GM21619 (cell line): Measurements from ENCODE around the gene STPG4.

Source experiments
- ATAC-seq: cut with Tn5 transposase; IDR thresholded peaks from one replicate; pipeline ENCODE4 v1.9.1; 2021; ENCODE audit not compliant: unreplicated experiment

STPG4 gene

GRCh38 chr2:47091118-47091517, 64.0 kb downstream of the STPG4 start:
- no peak for ATAC-seq

- ATAC-seq: no peak
Observed at GRCh38 chr2:47089083-47089464, 66.0 kb downstream of the STPG4 start.

GRCh38 chr2:47088371-47089082, 66.6 kb downstream of the STPG4 start:
- no peak for ATAC-seq

- no peak for ATAC-seq
Observed at GRCh38 chr2:47087051-47087450, 68.1 kb downstream of the STPG4 start.

- no peak for ATAC-seq
Observed at GRCh38 chr2:47086571-47086970, 68.5 kb downstream of the STPG4 start.

DNA sequence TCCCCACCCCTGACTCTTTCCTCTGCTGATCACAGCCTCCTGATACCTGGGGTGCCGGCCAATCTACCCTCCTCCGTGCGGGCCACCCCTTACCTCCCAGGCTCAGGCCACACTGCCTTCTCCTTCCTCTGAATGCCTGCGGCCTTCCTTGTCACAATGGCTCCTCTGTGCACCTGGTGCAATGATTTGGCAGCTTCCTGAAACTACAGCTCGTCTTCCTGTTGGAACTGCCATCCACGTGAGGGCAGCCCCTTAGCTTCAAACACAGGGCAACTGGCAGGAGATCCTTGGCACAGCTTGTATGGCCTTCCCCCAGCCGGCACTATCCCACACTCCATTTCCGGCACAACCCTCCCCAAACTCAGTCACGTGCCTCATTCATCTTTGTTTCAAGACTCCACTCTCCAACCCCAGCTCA, 69.0 kb downstream of the STPG4 start:
- no peak for ATAC-seq

- ATAC-seq: no peak
Observed at GRCh38 chr2:47083886-47084687, 71.0 kb downstream of the STPG4 start.

DNA sequence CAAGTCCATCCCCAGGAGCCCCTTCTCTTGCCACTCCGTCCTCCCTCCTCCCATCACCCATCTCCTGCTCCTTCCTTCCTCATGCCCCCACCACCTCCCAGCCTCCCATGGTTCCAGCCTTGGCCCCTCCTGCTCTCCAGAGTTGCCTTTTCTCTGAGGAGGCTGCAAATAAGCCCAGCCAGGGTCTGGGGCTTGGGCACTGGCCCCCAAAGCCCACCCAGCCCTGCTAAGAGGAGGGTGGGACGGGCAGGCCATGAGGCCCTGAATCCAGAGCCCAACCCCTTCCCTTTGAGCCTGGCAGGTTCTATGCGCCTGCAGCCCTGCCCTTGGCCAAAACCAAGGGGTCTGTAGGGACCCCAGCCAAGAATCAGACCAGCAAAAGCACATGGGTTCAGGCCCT, 71.6 kb downstream of the STPG4 start:
- ATAC-seq: no peak

GRCh38 chr2:47083005-47083404, 72.1 kb downstream of the STPG4 start:
- ATAC-seq: no peak

DNA sequence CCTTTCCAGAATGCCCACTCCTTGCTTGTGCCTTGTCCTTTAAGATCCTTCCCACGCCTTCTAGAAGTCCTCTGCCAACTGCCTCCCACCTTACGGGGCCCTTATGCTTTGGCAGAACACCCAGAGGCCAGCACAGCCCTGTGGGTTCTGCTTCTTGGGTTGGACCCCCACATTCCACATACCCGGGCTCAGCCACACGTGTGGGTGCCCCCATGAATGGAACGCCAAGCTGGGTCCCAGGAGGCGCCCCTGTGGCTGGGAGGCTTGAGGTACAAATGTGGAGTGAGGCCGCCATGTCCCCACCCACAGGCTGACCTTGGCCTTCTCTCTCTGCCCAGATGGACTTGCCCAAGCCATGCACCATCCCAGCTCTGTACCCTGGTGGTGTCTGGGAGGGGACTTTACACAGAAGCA, 74.2 kb downstream of the STPG4 start:
- no peak for ATAC-seq

DNA sequence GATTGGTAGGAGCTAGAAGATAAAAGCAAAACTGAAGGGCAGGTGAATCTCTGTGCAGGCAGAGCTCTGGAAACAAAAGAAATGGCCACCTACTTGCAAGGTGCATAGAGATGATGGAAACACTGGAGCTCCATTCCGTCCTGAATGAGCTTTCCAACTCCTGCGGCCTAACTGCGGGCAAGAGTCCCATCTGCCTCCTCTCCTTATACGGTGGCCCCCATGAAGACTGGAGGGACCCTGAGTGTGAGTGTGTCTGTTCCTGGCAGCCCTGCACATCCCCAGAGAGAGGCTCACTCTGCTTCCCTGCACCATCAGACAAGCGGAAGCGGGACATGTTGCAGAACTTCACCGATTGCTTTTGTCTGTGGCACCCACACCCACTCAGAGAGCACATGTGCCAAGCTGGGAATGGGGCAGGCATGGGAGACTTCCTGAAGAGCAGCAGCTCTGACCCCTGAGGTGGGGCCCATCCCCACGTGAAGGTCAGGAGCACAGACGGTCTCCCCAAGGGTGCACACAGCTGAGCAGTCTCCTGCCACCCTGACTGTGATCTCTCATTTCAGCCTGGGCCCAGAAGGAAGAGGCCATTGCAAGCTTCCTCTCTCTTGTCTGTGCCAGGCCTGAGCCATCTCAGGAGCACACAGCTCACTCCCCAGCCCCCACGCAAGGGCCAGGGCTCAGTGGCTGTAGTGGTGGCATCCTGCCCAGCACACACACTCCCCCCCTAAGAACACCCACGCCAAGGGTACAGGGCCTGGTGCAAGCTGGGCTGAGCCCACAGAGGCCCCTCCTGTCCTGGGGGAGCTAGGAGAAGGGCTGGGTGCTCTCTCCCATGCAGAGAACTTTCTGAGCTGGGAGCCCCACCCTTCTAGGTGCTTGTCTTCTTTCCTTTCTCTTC, 75.3 kb downstream of the STPG4 start:
- no peak for ATAC-seq

- no peak for ATAC-seq
Observed at GRCh38 chr2:47078541-47079482, 76.3 kb downstream of the STPG4 start.

DNA sequence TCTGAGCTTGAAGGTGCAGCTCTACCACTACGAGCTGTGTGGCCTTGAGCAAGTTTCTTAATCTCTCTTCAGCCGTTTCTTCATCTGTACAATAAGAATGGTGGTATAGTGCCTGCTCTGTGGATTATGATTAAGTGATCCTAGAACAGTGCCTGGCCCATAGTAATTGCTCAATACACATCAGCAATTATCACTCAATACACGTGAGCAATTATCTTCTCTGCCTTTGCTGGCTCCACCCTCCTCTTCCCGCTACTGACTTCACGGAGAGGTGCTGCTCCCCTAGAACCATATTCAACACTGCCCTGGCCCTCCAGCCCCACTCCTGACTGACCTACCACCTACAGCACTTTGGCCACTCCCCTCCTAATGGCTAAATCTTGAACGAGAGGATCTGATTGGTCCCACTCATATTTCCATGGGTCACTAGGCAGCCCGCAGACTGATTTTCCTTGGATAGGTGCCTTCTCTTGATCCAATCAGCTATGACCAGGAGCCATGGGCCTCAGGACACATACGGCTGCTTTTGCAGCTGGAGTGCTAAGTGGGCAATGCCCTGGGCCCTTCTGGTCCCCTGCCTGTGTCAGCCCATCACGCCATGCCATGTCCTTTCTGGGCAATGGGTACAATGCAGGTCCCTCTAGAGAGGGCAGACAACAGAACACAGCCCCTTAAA, 77.5 kb downstream of the STPG4 start:
- no peak for ATAC-seq

- ATAC-seq: no peak
Observed at GRCh38 chr2:47076586-47077441, 78.3 kb downstream of the STPG4 start.

- no peak for ATAC-seq
Observed at GRCh38 chr2:47076126-47076506, 79.0 kb downstream of the STPG4 start.

DNA sequence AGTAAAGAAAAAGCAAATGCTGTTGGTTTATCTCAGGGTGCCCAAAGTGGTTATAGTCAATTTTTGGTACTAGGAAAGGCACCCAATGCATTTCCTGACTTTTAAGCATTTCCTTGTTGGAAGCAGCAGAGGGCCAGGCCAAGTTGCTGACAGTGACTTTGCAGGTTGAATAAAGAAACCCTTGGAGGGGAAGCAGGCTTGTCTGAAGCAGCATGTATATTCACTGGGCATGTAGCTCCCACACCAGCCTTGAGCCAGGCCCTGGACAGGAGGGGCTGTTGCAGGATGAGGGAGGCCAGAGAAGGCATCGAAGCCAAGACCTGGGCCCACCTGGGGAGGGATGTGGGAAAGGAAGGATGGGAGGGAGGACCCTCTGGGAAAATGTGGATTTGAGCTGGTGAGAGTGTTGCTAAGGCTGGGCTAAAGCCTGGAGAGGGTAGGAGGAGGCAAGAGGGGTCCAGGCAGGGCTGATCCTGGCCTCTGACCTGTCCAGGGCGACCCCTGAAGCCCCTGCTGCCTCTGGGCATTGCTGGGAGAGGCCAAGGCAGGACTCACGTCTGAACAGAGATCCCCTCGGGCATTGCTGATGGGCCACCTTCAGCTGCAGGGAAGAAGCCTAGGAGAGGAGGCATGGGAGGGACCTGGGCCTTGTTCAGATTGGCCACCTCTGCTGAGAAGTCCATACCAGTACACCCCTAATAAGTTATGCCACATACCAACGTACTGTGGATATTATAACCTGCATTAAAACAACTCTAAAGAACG, 79.6 kb downstream of the STPG4 start:
- ATAC-seq: no peak

DNA sequence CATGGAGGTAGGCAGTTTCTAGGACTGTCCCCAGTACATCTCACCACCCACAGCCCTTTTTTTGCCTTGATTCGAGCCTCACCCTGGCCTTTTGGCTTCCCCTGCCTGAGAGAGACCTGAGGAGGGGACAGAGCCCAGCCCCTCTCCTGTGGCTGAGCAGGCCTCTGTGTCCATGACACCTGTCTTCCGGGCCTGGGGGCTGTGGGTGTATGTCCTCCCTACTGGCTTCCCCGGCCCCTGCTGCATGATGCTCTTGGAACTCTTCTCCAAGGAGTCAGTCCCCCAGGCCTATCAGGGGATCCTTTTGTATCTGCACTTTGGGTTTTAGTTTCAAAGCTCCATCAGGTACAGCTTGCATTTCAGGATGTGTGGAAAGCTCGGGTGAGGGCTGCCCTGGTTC, 80.4 kb downstream of the STPG4 start:
- no peak for ATAC-seq

- no peak for ATAC-seq
Observed at GRCh38 chr2:47073641-47074040, 81.5 kb downstream of the STPG4 start.
